ENCODE data around the gene VAC14.

VAC14 gene

GRCh38 chr16:70751593-70751992, 49.4 kb downstream of the VAC14 start:
- Histone ChIP-seq H3K4me1 (ENCODE audit: control insufficient read depth, low read depth, low read length) (no peaks in the 10 kb centered on the region), H3K27me3 (ENCODE audit: insufficient read depth, low read length, poor library complexity) (no peaks in the 10 kb centered on the region), H3K23ac (ENCODE audit: low read length) (no peak overlapping the region), H3K4me2 (ENCODE audit: low read length) (no peak overlapping the region), H4K8ac (ENCODE audit: low read depth, low read length) (no peak overlapping the region), H2BK15ac (replicated peaks; ENCODE audit: low read depth) (no peak overlapping the region), H4K5ac (ENCODE audit: low read length) (no peak overlapping the region), H3K18ac (ENCODE audit: low read length) (no peak overlapping the region), H2BK120ac (ENCODE audit: low read depth, low read length) (no peak overlapping the region), H3K4ac (ENCODE audit: low read depth, low read length) (no peak overlapping the region), H3K79me2 (ENCODE audit: control insufficient read depth, insufficient read depth, low read length) (no peaks in the 10 kb centered on the region), H2BK5ac (ENCODE audit: low read length) (no peak overlapping the region), H3K36me3 (ENCODE audit: control insufficient read depth, insufficient read depth, low read length) (no peaks in the 10 kb centered on the region), H2AK5ac (ENCODE audit: low read length) (no peak overlapping the region), H3K56ac (ENCODE audit: low read length) (no peak overlapping the region), H3K9ac (ENCODE audit: low read length) (no peak overlapping the region), H3K79me1 (ENCODE audit: low read length) (no peaks in the 10 kb centered on the region), H3K4me3 (ENCODE audit: low read length) (no peak overlapping the region), H3K27ac (ENCODE audit: low read depth, low read length) (no peak overlapping the region)
- WGBS (ENCODE audit: extremely low coverage, insufficient coverage, low lambda C conversion rate): no CpG with 5 or more reads among the region's 7 CpGs
- no peak for DNase-seq

- Histone ChIP-seq H3K27ac (ENCODE audit: low read depth, low read length) (no peak overlapping the region), H3K4ac (ENCODE audit: low read depth, low read length) (no peak overlapping the region), H3K23ac (ENCODE audit: low read length) (no peak overlapping the region), H3K4me2 (ENCODE audit: low read length) (no peak overlapping the region), H3K4me1 (ENCODE audit: control insufficient read depth, low read depth, low read length) (no peaks in the 10 kb centered on the region), H2BK120ac (ENCODE audit: low read depth, low read length) (no peak overlapping the region), H3K79me2 (ENCODE audit: control insufficient read depth, insufficient read depth, low read length) (no peaks in the 10 kb centered on the region), H3K9ac (ENCODE audit: low read length) (no peak overlapping the region), H4K8ac (ENCODE audit: low read depth, low read length) (no peak overlapping the region), H2BK15ac (replicated peaks; ENCODE audit: low read depth) (no peak overlapping the region), H3K27me3 (ENCODE audit: insufficient read depth, low read length, poor library complexity) (no peaks in the 10 kb centered on the region), H3K56ac (ENCODE audit: low read length) (no peak overlapping the region), H2AK5ac (ENCODE audit: low read length) (no peak overlapping the region), H3K36me3 (ENCODE audit: control insufficient read depth, insufficient read depth, low read length) (no peaks in the 10 kb centered on the region), H3K4me3 (ENCODE audit: low read length) (no peak overlapping the region), H2BK5ac (ENCODE audit: low read length) (no peak overlapping the region), H3K18ac (ENCODE audit: low read length) (no peak overlapping the region), H3K79me1 (ENCODE audit: low read length) (no peaks in the 10 kb centered on the region), H4K5ac (ENCODE audit: low read length) (no peak overlapping the region)
- WGBS (ENCODE audit: extremely low coverage, insufficient coverage, low lambda C conversion rate): no CpG with 5 or more reads among the region's 13 CpGs
- DNase-seq: no peak
Measured at GRCh38 chr16:70750893-70751467, 50.0 kb downstream of the VAC14 start.

GRCh38 chr16:70749681-70750601, 51.0 kb downstream of the VAC14 start:
- Histone ChIP-seq H2AK5ac (ENCODE audit: low read length) (no peak overlapping the region), H3K56ac (ENCODE audit: low read length) (no peak overlapping the region), H3K79me1 (ENCODE audit: low read length) (no peaks in the 10 kb centered on the region), H3K36me3 (ENCODE audit: control insufficient read depth, insufficient read depth, low read length) (no peaks in the 10 kb centered on the region), H2BK120ac (ENCODE audit: low read depth, low read length) (no peak overlapping the region), H4K5ac (ENCODE audit: low read length) (no peak overlapping the region), H3K23ac (ENCODE audit: low read length) (no peak overlapping the region), H3K27me3 (ENCODE audit: insufficient read depth, low read length, poor library complexity) (no peaks in the 10 kb centered on the region), H3K27ac (ENCODE audit: low read depth, low read length) (no peak overlapping the region), H3K4me2 (ENCODE audit: low read length) (no peak overlapping the region), H3K18ac (ENCODE audit: low read length) (no peak overlapping the region), H2BK15ac (replicated peaks; ENCODE audit: low read depth) (no peak overlapping the region), H3K4ac (ENCODE audit: low read depth, low read length) (no peak overlapping the region), H3K79me2 (ENCODE audit: control insufficient read depth, insufficient read depth, low read length) (no peaks in the 10 kb centered on the region), H2BK5ac (ENCODE audit: low read length) (no peak overlapping the region), H3K4me1 (ENCODE audit: control insufficient read depth, low read depth, low read length) (no peaks in the 10 kb centered on the region), H3K4me3 (ENCODE audit: low read length) (no peak overlapping the region), H4K8ac (ENCODE audit: low read depth, low read length) (no peak overlapping the region), H3K9ac (ENCODE audit: low read length) (no peak overlapping the region)
- WGBS (ENCODE audit: extremely low coverage, insufficient coverage, low lambda C conversion rate): no CpG with 5 or more reads among the region's 16 CpGs
- no peak for DNase-seq

GRCh38 chr16:70749006-70749678, 51.8 kb downstream of the VAC14 start:
- Histone ChIP-seq H3K9ac (ENCODE audit: low read length) (no peak overlapping the region), H3K36me3 (ENCODE audit: control insufficient read depth, insufficient read depth, low read length) (peaks cover under 1% of the 10 kb centered on the region), H3K27me3 (ENCODE audit: insufficient read depth, low read length, poor library complexity) (no peaks in the 10 kb centered on the region), H3K4me3 (ENCODE audit: low read length) (no peak overlapping the region), H4K5ac (ENCODE audit: low read length) (no peak overlapping the region), H3K4me2 (ENCODE audit: low read length) (no peak overlapping the region), H2BK5ac (ENCODE audit: low read length) (no peak overlapping the region), H3K18ac (ENCODE audit: low read length) (no peak overlapping the region), H3K4ac (ENCODE audit: low read depth, low read length) (no peak overlapping the region), H3K23ac (ENCODE audit: low read length) (no peak overlapping the region), H3K27ac (ENCODE audit: low read depth, low read length) (no peak overlapping the region), H3K79me1 (ENCODE audit: low read length) (no peaks in the 10 kb centered on the region), H3K4me1 (ENCODE audit: control insufficient read depth, low read depth, low read length) (no peaks in the 10 kb centered on the region), H3K79me2 (ENCODE audit: control insufficient read depth, insufficient read depth, low read length) (no peaks in the 10 kb centered on the region), H2BK120ac (ENCODE audit: low read depth, low read length) (no peak overlapping the region), H2AK5ac (ENCODE audit: low read length) (no peak overlapping the region), H3K56ac (ENCODE audit: low read length) (no peak overlapping the region), H4K8ac (ENCODE audit: low read depth, low read length) (no peak overlapping the region), H2BK15ac (replicated peaks; ENCODE audit: low read depth) (no peak overlapping the region)
- DNase-seq: no peak
- WGBS (ENCODE audit: extremely low coverage, insufficient coverage, low lambda C conversion rate): no CpG with 5 or more reads among the region's 9 CpGs

- no peaks in the 10 kb centered on the region for H3K27me3 ChIP-seq (ENCODE audit: insufficient read depth, low read length, poor library complexity)
- peaks cover 2% of the 10 kb centered on the region for H3K36me3 ChIP-seq (ENCODE audit: control insufficient read depth, insufficient read depth, low read length)
- no peak overlapping the region for H3K4me3 ChIP-seq (ENCODE audit: low read length)
- no peak overlapping the region for H3K9ac ChIP-seq (ENCODE audit: low read length)
- peak; percentile 57 for DNase-seq
- H3K79me1 ChIP-seq (ENCODE audit: low read length): no peaks in the 10 kb centered on the region
- no peak overlapping the region for H2AK5ac ChIP-seq (ENCODE audit: low read length)
- no CpG with 5 or more reads among the region's 15 CpGs for WGBS (ENCODE audit: extremely low coverage, insufficient coverage, low lambda C conversion rate)
- no peak overlapping the region for H3K56ac ChIP-seq (ENCODE audit: low read length)
- H3K27ac ChIP-seq (ENCODE audit: low read depth, low read length): no peak overlapping the region
- H3K23ac ChIP-seq (ENCODE audit: low read length): no peak overlapping the region
- H4K8ac ChIP-seq (ENCODE audit: low read depth, low read length): no peak overlapping the region
- no peaks in the 10 kb centered on the region for H3K4me1 ChIP-seq (ENCODE audit: control insufficient read depth, low read depth, low read length)
- H2BK5ac ChIP-seq (ENCODE audit: low read length): no peak overlapping the region
- no peak overlapping the region for H3K18ac ChIP-seq (ENCODE audit: low read length)
- H3K4me2 ChIP-seq (ENCODE audit: low read length): no peak overlapping the region
- H2BK15ac ChIP-seq (replicated peaks; ENCODE audit: low read depth): no peak overlapping the region
- H3K4ac ChIP-seq (ENCODE audit: low read depth, low read length): no peak overlapping the region
- no peak overlapping the region for H4K5ac ChIP-seq (ENCODE audit: low read length)
- no peaks in the 10 kb centered on the region for H3K79me2 ChIP-seq (ENCODE audit: control insufficient read depth, insufficient read depth, low read length)
- H2BK120ac ChIP-seq (ENCODE audit: low read depth, low read length): no peak overlapping the region
Measured at GRCh38 chr16:70747703-70748631, 53.0 kb downstream of the VAC14 start.

Measured in mesendoderm (in vitro differentiated cells).